ENCODE measurements around the gene NPB. TPM values are rescaled to one million over a fixed set of nuclear protein-coding genes. Genes with fewer than 3 reads are reported as not detected.
A peak's percentile ranks its signal among the peaks of the same experiment; 100 is the strongest.

The NPB gene
- polyA plus RNA-seq, 1 of the 3 experiments (the other 2 are of a cell fraction): 2.4 TPM

GRCh38 chr17:81885454-81885853 is 16.6 kb upstream of the NPB start:
- CTCF ChIA-PET: interaction anchor here (1.3 to 5.7 kb wide), 2 partner anchors 14 to 145 kb away, joined by 3 to 54 read pairs; partner anchors contain the start of gene ARHGDIA
- Histone ChIP-seq H3K27ac (ENCODE audit: low read depth in 2 of 2, low read length in 1 of 2) (peak overlapping the region in 1 of 2 experiments; percentile 16; a peak in 1 of 4 replicates), H3K36me3 (replicated peaks in 1 of 2; ENCODE audit: control insufficient read depth in 1 of 2, insufficient read depth in 2 of 2, low read length in 1 of 2) (peaks cover 61 to 70% of the 10 kb centered on the region in 2 experiments)

GRCh38 chr17:81885869-81886548 is 16.0 kb upstream of the NPB start:
- 59% methylated on average over 11 of the region's 11 CpGs for WGBS (ENCODE audit: low lambda C conversion rate)
- POLR2A ChIA-PET: interaction anchor here (1.0 to 1.5 kb wide), 3 partner anchors 11 to 20 kb away, joined by 3 to 5 read pairs (median 4); no protein-coding TSS in a partner anchor

More at GRCh38 chr17:81885454-81885853, 16.6 kb upstream of the NPB start:
- Histone ChIP-seq H2AFZ (ENCODE audit: low read depth) (no peak overlapping the region), H3F3A (replicated peaks; ENCODE audit: insufficient read depth) (peaks cover 31% of the 10 kb centered on the region), H3K9ac (no peak overlapping the region), H3K9me2 (no peaks in the 10 kb centered on the region), H3K27me3 (ENCODE audit: insufficient read depth) (no peaks in the 10 kb centered on the region), H3K4me2 (no peak overlapping the region), H3K9me3 (no peaks in the 10 kb centered on the region), H3K4me3 (ENCODE audit: low read depth in 2 of 2, low read length in 1 of 2) (no peak overlapping the region), H3K4me1 (ENCODE audit: control insufficient read depth in 1 of 2, insufficient read depth in 2 of 2, low read depth in 1 of 2, low read length in 1 of 2) (peaks cover 11 to 14% of the 10 kb centered on the region in 2 experiments), H3K79me2 (ENCODE audit: insufficient read depth) (peaks cover 58% of the 10 kb centered on the region), H4K20me1 (ENCODE audit: insufficient read depth) (peaks cover 23% of the 10 kb centered on the region; the same call in 1 of the 2 replicates)
- POLR2A ChIA-PET: interaction anchor here (1.5 kb wide), 1 partner anchor 20 kb away, joined by 5 read pairs; no protein-coding TSS in a partner anchor
- no peak for TF ChIP-seq ZBTB33 (IDR thresholded peaks at IDR 0.05; ENCODE audit: borderline replicate concordance, low read depth)
- peak; percentile 23 for DNase-seq
- WGBS (ENCODE audit: low lambda C conversion rate): 92% methylated on average over 10 of the region's 10 CpGs

More at GRCh38 chr17:81885869-81886548, 16.0 kb upstream of the NPB start:
- peaks cover 63% of the 10 kb centered on the region for H3K79me2 ChIP-seq (ENCODE audit: insufficient read depth)
- H3K9ac ChIP-seq: no peak overlapping the region
- H3K9me2 ChIP-seq: no peaks in the 10 kb centered on the region
- H3K4me1 ChIP-seq (ENCODE audit: control insufficient read depth in 1 of 2, insufficient read depth in 2 of 2, low read depth in 1 of 2, low read length in 1 of 2): peaks cover 12 to 14% of the 10 kb centered on the region in 2 experiments
- H2AFZ ChIP-seq (ENCODE audit: low read depth): no peak overlapping the region
- H4K20me1 ChIP-seq (ENCODE audit: insufficient read depth): peaks cover 23% of the 10 kb centered on the region; the same call in 1 of the 2 replicates
- peak overlapping the region in 1 of 2 experiments; percentile 16; a peak in 1 of 4 replicates for H3K27ac ChIP-seq (ENCODE audit: low read depth in 2 of 2, low read length in 1 of 2)
- peaks cover 26% of the 10 kb centered on the region for H3F3A ChIP-seq (replicated peaks; ENCODE audit: insufficient read depth)
- no peaks in the 10 kb centered on the region for H3K27me3 ChIP-seq (ENCODE audit: insufficient read depth)
- no peak overlapping the region for H3K4me3 ChIP-seq (ENCODE audit: low read depth in 2 of 2, low read length in 1 of 2)
- DNase-seq: peak; percentile 21
- H3K9me3 ChIP-seq: no peaks in the 10 kb centered on the region
- H3K36me3 ChIP-seq (replicated peaks in 1 of 2; ENCODE audit: control insufficient read depth in 1 of 2, insufficient read depth in 2 of 2, low read length in 1 of 2): peaks cover 59 to 67% of the 10 kb centered on the region in 2 experiments
- CTCF ChIA-PET: interaction anchor here (0.7 to 5.7 kb wide), 3 partner anchors 15 to 151 kb away, joined by 3 to 54 read pairs (median 3); partner anchors contain the start of genes ARHGDIA and MAFG
- peak overlapping the region; percentile 3; the same call in 1 of the 2 replicates for H3K4me2 ChIP-seq
- TF ChIP-seq MXI1 (IDR thresholded peaks at IDR 0.05; ENCODE audit: low read depth, low read length) (no peak), FOSL2 (IDR thresholded peaks at IDR 0.05; ENCODE audit: borderline replicate concordance, low read depth) (peak; percentile 52; the same call in 1 of the 2 replicates), CTCF (IDR thresholded peaks at IDR 0.05) (no peak), TCF12 (IDR thresholded peaks at IDR 0.05) (peak; percentile 40; the same call in 1 of the 2 replicates), MAX (IDR thresholded peaks at IDR 0.05; ENCODE audit: low read depth) (0 out of 2 replicates have a peak, but pooled peaks have one; percentile 19), PBX3 (IDR thresholded peaks at IDR 0.05) (peak; percentile 71)
